K562 (cell line): ENCODE data around the gene BCKDK. TPM values are rescaled to one million over a fixed set of nuclear protein-coding genes. Genes with fewer than 3 reads are reported as not detected.
A peak's percentile ranks its signal among the peaks of the same experiment; 100 is the strongest.

Source experiments
- CREM ChIP-seq: IDR thresholded peaks from 2 replicates; pipeline ENCODE4 v1.6.1; 2014; ENCODE audit warnings: antibody characterized with exemption, low read depth
- EP300 ChIP-seq: IDR thresholded peaks from 2 replicates; pipeline ENCODE4 v1.6.1; 2012; ENCODE audit warnings: low read length, improper control_type of control experiment
- ERF ChIP-seq: fragments of 450-650 bp; formaldehyde crosslinking; IDR thresholded peaks from 2 replicates; pipeline ENCODE4 v1.4.0; 2020; ENCODE audit warnings: mild to moderate bottlenecking, mixed read lengths
- FUS ChIP-seq: fragments of 200-400 bp; formaldehyde crosslinking; optimal IDR thresholded peaks from 2 replicates; pipeline ENCODE3; 2017; ENCODE audit warnings: low read depth, low read length
- GTF2E2 ChIP-seq: fragments of 200-800 bp; sonication (Bioruptor generic); IDR thresholded peaks from 2 replicates; pipeline ENCODE4 v1.6.1; 2016; ENCODE audit warnings: missing genetic modification characterization, missing compliant biosample characterization
- KDM2B ChIP-seq: fragments of 250-450 bp; sonication (Bioruptor Pico); IDR thresholded peaks from 2 replicates; pipeline ENCODE4 v1.8.0; 2021; ENCODE audit warnings: mild to moderate bottlenecking, moderate library complexity
- MGA ChIP-seq: fragments of 450-650 bp; IDR thresholded peaks from 2 replicates; pipeline ENCODE4 v1.6.1; 2016; ENCODE audit warnings: mild to moderate bottlenecking, moderate library complexity
- NFIC ChIP-seq: fragments of 450-650 bp; IDR thresholded peaks from 2 replicates; pipeline ENCODE4 v1.6.1; 2017; ENCODE audit warnings: mild to moderate bottlenecking, inconsistent platforms
- NR2C2 ChIP-seq, 2 experiments: fragments of 200-800 bp in 1 of 2; sonication (Bioruptor generic) in 1 of 2; sonication (generic) in 1 of 2; formaldehyde crosslinking in 1 of 2; IDR thresholded peaks; 2 replicates each; pipeline versions ENCODE4 v1.6.1 to v1.8.0; 2016 to 2022; ENCODE audit warnings: mild to moderate bottlenecking in 1 of 2, missing compliant biosample characterization in 1 of 2, missing genetic modification characterization in 1 of 2, missing genetic modification reagents in 1 of 2
- POLR2AphosphoS2 ChIP-seq: IDR thresholded peaks from 2 replicates; pipeline ENCODE4 v1.6.1; 2012; ENCODE audit warnings: low read length, improper control_type of control experiment
- SAP30 ChIP-seq: fragments of 200-600 bp; sonication (generic); IDR thresholded peaks from 2 replicates; pipeline ENCODE4 v1.6.1; 2012; ENCODE audit warnings: borderline replicate concordance, low read depth, mild to moderate bottlenecking, moderate library complexity, low read length, control low read depth, inconsistent platforms; ENCODE audit not compliant: insufficient read depth, poor library complexity, severe bottlenecking
- TAF1 ChIP-seq: IDR thresholded peaks from 2 replicates; pipeline ENCODE4 v1.6.1; 2011; ENCODE audit warnings: mild to moderate bottlenecking, low read length, moderate library complexity; ENCODE audit not compliant: insufficient read depth, control insufficient read depth, severe bottlenecking; ENCODE audit errors: extremely low read depth
- ZNF197 ChIP-seq: fragments of 200-800 bp; sonication (Bioruptor generic); IDR thresholded peaks from 2 replicates; pipeline ENCODE4 v1.6.1; 2016; ENCODE audit warnings: low read depth, missing genetic modification characterization, missing compliant biosample characterization
- ZNF408 ChIP-seq: fragments of 250-450 bp; sonication (Bioruptor Pico); IDR thresholded peaks from 2 replicates; pipeline ENCODE4 v1.4.0; 2020; ENCODE audit warnings: low read depth, mild to moderate bottlenecking, moderate library complexity
- ZNF436 ChIP-seq: fragments of 250-450, 450-650 bp; sonication (Bioruptor Pico); formaldehyde crosslinking; IDR thresholded peaks from 2 replicates; pipeline ENCODE4 v1.7.0; 2020; ENCODE audit warnings: mild to moderate bottlenecking
- polyA plus RNA-seq, 8 experiments: library from polyadenylated mRNA; depleted of rRNA in 4 of 8; stranded (reverse) in 5 of 8; unstranded in 3 of 8; fragments of >200 nt; fragmentation: Nextera tagmentation in 2 of 8; fragmentation: Illumina TruSeq in 1 of 8; extraction: Ambion mirVana in 2 of 8; extraction: Trizol in 1 of 8; gene quantifications; 2 replicates each; pipeline versions ENCODE4 v1.2.1 to v1.2.3, GENCODE V29; 2011 to 2014; ENCODE audit warnings: inconsistent platforms in 1 of 8, missing spikeins in 1 of 8
- total RNA-seq, 7 experiments: library from RNA; depleted of rRNA in 6 of 7; stranded (reverse); fragments of >200 nt in 6 of 7; fragmentation: Illumina TruSeq in 2 of 7; extraction: Trizol in 2 of 7; gene quantifications; 2 replicates each; pipeline versions ENCODE4 v1.2.1 to v1.2.3, GENCODE V29; 2011 to 2021; ENCODE audit warnings: low replicate concordance in 1 of 7

The BCKDK gene
- total and polyA plus RNA-seq, 9 of the 15 experiments (the other 6 are each of a cell fraction or from before 2014, with no cell fraction given), result 0.58 to 34.8 (median 13.1) TPM

DNA sequence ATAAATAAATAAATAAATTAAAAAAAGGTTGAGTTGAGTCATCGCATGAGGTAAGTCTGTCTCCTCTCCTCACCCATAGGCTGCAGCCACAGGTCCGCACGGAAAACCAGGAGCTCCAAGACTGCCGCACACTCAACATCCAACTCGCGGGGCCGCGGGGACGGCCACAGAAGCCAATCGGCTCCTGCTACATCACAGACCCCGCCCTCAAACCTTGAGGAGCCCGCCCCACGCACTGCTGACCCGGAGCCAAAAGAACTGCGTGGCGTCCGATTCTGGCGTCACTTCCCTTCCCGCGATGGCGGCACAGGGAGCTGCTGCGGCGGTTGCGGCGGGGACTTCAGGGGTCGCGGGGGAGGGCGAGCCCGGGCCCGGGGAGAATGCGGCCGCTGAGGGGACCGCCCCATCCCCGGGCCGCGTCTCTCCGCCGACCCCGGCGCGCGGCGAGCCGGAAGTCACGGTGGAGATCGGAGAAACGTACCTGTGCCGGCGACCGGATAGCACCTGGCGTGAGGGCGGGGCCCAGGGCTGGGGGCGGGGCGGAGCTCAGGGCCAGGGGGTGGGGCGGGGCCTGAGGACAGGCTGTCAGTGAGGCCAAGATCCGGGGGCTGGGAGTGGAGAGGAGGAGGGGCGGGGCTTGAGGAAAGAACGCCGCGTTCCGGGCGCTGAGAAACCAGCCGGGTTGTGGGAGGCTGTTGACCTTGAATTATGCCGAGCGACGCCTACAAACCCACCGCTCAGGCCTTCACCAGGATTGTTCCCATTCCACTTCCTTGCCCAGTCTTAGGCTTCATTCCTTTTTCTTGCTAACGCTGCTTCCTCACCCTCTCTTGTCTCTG, 9.4 kb downstream of the BCKDK start, which contains the start of gene KAT8 (continued):
- TF ChIP-seq MGA, result no peak
- TF ChIP-seq ZNF436 (CRISPR knock-in tag), result no peak
- TF ChIP-seq NR2C2 (CRISPR knock-in tag; IDR thresholded peaks at IDR 0.05), result peak; percentile 99
- peak; percentile 99 for TF ChIP-seq NR2C2 (tag; IDR thresholded peaks at IDR 0.05)
- peak; percentile 70 for TF ChIP-seq NFIC
- TF ChIP-seq ZNF408 (CRISPR knock-in tag), result no peak
- peak; percentile 30 for TF ChIP-seq FUS
- peak; percentile 74; the same call in 1 of the 2 replicates for TF ChIP-seq GTF2E2 (tag)
- peak; percentile 57; the same call in 1 of the 2 replicates for TF ChIP-seq ZNF197
- TF ChIP-seq POLR2AphosphoS2, result peak; percentile 90; the same call in 1 of the 2 replicates
- peak; percentile 91 for TF ChIP-seq TAF1
- TF ChIP-seq KDM2B (CRISPR knock-in tag), result no peak
- peak; percentile 50 for TF ChIP-seq EP300
- TF ChIP-seq SAP30, result no peak
- TF ChIP-seq ERF (CRISPR knock-in tag), result no peak
- TF ChIP-seq CREM, result peak; percentile 99
